GM06990 (cell line): ENCODE data around the gene TBCCD1.
"Not testable (repeated sequence)": the region's sequence is repeated elsewhere in the genome, so short reads cannot be mapped to it uniquely, and the experiment has no call there.

Experiments used
- DNase-seq: peaks from one replicate; pipeline ENCODE4 v3.0.0-alpha.2; 2011; ENCODE audit not compliant: insufficient read length; ENCODE audit errors: extremely low read depth
- H3K27me3 ChIP-seq: replicated peaks from 2 replicates; pipeline ENCODE4 v1.6.0; 2011; ENCODE audit warnings: low read length; ENCODE audit not compliant: control insufficient read depth, insufficient read depth
- H3K36me3 ChIP-seq: 2 replicates; pipeline ENCODE4 v1.5.1; 2011; ENCODE audit warnings: low read length; ENCODE audit not compliant: control insufficient read depth, insufficient read depth
- H3K4me3 ChIP-seq: replicated peaks from 2 replicates; pipeline ENCODE4 v1.5.1; 2011; ENCODE audit warnings: low read depth, mild to moderate bottlenecking, control low read depth, low read length
- CTCF ChIP-seq: IDR thresholded peaks from 2 replicates; pipeline ENCODE4 v1.5.1; 2011; ENCODE audit warnings: low read length, control low read depth, mild to moderate bottlenecking, inconsistent platforms; ENCODE audit not compliant: insufficient read depth, poor library complexity, severe bottlenecking

TBCCD1 gene

GRCh38 chr3:186506191-186506739 lies 60.9 kb downstream of the TBCCD1 start:
- H3K27me3 ChIP-seq = no peaks in the 10 kb centered on the region
- no peak for DNase-seq
- H3K4me3 ChIP-seq = no peak overlapping the region
- no peaks in the 10 kb centered on the region for H3K36me3 ChIP-seq
- no peak for TF ChIP-seq CTCF

GRCh38 chr3:186502966-186503712 lies 64.0 kb downstream of the TBCCD1 start:
- Histone ChIP-seq H3K27me3 (no peaks in the 10 kb centered on the region), H3K36me3 (no peaks in the 10 kb centered on the region), H3K4me3 (no peak overlapping the region)
- TF ChIP-seq CTCF = no peak
- DNase-seq = no peak

- Histone ChIP-seq H3K4me3 (no peak overlapping the region), H3K36me3 (no peaks in the 10 kb centered on the region), H3K27me3 (no peaks in the 10 kb centered on the region)
- no peak for TF ChIP-seq CTCF
- DNase-seq = no peak
Measured at GRCh38 chr3:186502138-186502948, 64.8 kb downstream of the TBCCD1 start.

- not testable (repeated sequence) for H3K4me3 ChIP-seq, H3K27me3 ChIP-seq, DNase-seq, H3K36me3 ChIP-seq
Measured at GRCh38 chr3:186499949-186500348, 67.2 kb downstream of the TBCCD1 start.

GRCh38 chr3:186498022-186498421 lies 69.1 kb downstream of the TBCCD1 start:
- H3K4me3 ChIP-seq, H3K36me3 ChIP-seq, DNase-seq, H3K27me3 ChIP-seq: not testable (repeated sequence)

- no peak for DNase-seq
- no peaks in the 10 kb centered on the region for H3K36me3 ChIP-seq
- H3K4me3 ChIP-seq = no peak overlapping the region
- no peaks in the 10 kb centered on the region for H3K27me3 ChIP-seq
- no peak for TF ChIP-seq CTCF
Measured at GRCh38 chr3:186497608-186498007, 69.5 kb downstream of the TBCCD1 start.
